IPS-18c (cell line): Measurements from ENCODE around the gene ZNF705A.
"Not testable (repeated sequence)": the region's sequence is repeated elsewhere in the genome, so short reads cannot be mapped to it uniquely, and the experiment has no call there.

ENCODE experiments used
- H3K4me3 ChIP-seq: 2 replicates; pipeline ENCODE4 v1.7.0; 2013; ENCODE audit warnings: low read depth, mild to moderate bottlenecking, low read length, moderate library complexity; ENCODE audit not compliant: insufficient read depth
- H3K9me3 ChIP-seq: one replicate; pipeline ENCODE4 v1.6.1; 2013; ENCODE audit warnings: mild to moderate bottlenecking, low read length, moderate library complexity; ENCODE audit not compliant: control insufficient read depth, insufficient read depth

The ZNF705A gene

DNA sequence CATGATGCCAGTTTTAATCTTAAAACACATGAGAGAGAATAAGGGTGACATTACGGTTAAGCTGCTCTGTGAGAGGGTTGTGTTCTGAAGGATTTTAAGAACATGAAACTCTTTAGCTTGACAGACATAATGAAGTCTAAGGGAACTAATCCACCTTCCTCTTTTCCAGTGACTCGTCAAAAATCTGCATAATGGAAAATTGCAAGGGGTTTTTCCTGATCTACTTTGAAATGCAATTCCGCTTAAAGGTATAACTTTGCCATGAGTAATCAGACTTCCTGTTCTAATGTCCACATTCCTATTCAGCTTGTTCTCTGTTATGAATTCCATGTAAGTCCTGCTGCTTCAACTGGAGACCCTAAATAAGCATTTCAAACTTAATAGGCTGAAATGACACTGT is at the start of gene ZNF705A:
TSS of gene ZNF705A (plus strand) at position 171 of the 400 bp plus-strand sequence. CDS start 15,611 bp downstream, outside the sequence.
- Histone ChIP-seq H3K4me3 (no peak within 1 kb of the TSS), H3K9me3 (no peaks in the 10 kb centered on the region)

- H3K9me3 ChIP-seq: no peaks in the 10 kb centered on the region
- H3K4me3 ChIP-seq: no peak overlapping the region
Observed at GRCh38 chr12:8108808-8109398, 47.9 kb upstream of the ZNF705A start.

DNA sequence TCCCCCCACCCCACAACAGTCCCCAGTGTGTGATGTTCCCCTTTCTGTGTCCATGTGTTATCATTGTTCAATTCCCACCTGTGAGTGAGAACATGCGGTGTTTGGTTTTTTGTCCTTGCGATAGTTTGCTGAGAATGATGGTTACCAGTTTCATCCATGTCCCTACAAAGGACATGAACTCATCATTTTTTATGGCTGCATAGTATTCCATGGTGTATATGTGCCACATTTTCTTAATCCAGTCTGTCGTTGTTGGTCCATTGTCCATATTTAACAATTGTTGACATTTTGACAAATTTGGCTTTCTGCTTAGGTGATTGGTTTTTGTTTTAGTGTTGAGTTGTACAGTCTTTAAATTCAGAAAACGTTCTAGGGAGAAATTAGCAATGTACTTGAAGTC is 43.7 kb upstream of the ZNF705A start:
- H3K9me3 ChIP-seq, H3K4me3 ChIP-seq: not testable (repeated sequence)

GRCh38 chr12:8120072-8120713 is 36.6 kb upstream of the ZNF705A start:
- no peak overlapping the region for H3K4me3 ChIP-seq
- no peaks in the 10 kb centered on the region for H3K9me3 ChIP-seq

- Histone ChIP-seq H3K4me3 (no peak within 1 kb of the TSS), H3K9me3 (no peaks in the 10 kb centered on the region)
Observed at GRCh38 chr12:8123124-8123912, 33.5 kb upstream of the ZNF705A start, which contains the start of gene CLEC4A. Gene CLEC4A (plus strand): TSS chr12:8123617. CDS start chr12:8123879, 262 bp downstream.

- H3K4me3 ChIP-seq: no peak overlapping the region
- H3K9me3 ChIP-seq: peaks cover 3% of the 10 kb centered on the region
Observed at GRCh38 chr12:8127138-8127537, 29.7 kb upstream of the ZNF705A start.

GRCh38 chr12:8133636-8134397 is 23.0 kb upstream of the ZNF705A start:
- not testable (repeated sequence) for H3K9me3 ChIP-seq, H3K4me3 ChIP-seq

DNA sequence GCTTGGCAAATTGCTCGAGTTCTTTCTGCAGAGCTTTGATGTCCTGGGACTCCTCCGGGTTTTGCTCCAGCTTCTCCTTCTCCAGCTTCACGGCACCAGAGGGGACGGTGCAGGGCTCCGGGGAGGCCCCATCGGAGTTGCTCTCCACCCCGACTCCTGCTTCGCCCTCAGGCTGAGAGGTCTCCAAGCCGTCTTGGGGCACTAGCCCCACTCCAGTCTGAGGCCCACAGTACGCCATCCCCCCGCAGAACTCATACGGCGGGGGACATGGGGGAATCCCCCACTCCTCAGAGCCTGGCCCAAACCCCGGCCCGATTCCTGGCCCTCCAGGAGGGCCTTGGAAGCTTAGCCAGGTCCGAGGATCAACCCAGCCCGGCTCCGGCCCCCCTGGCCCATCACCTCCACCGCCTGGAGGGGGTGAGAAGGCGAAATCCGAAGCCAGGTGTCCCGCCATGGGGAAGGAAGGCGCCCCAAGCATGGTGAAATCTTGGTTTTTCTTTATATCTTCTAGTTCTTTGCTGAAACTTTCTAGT is 22.4 kb upstream of the ZNF705A start:
- H3K4me3 ChIP-seq, H3K9me3 ChIP-seq: not testable (repeated sequence)

DNA sequence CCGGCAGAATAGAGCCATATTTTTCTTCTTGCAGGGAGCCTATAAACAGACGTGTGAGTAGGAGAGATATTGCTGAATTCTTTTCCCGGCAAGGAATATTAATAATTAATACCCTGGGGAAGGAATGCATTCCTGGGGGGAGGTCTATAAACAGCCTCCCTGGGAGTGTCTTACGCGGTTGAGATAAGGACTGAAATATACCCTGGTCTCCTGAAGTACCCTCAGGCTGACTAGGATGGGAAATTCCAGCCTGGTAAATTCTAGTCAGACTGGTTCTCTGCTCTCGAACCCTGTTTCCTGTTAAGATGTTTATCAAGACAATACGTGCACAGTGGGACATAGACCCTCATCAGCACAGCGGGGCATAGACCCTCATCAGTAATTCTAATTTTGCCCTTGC is 15.2 kb upstream of the ZNF705A start:
- H3K4me3 ChIP-seq, H3K9me3 ChIP-seq: not testable (repeated sequence)

- no peaks in the 10 kb centered on the region for H3K9me3 ChIP-seq
- no peak overlapping the region for H3K4me3 ChIP-seq
Observed at GRCh38 chr12:8143261-8143660, 13.6 kb upstream of the ZNF705A start.

DNA sequence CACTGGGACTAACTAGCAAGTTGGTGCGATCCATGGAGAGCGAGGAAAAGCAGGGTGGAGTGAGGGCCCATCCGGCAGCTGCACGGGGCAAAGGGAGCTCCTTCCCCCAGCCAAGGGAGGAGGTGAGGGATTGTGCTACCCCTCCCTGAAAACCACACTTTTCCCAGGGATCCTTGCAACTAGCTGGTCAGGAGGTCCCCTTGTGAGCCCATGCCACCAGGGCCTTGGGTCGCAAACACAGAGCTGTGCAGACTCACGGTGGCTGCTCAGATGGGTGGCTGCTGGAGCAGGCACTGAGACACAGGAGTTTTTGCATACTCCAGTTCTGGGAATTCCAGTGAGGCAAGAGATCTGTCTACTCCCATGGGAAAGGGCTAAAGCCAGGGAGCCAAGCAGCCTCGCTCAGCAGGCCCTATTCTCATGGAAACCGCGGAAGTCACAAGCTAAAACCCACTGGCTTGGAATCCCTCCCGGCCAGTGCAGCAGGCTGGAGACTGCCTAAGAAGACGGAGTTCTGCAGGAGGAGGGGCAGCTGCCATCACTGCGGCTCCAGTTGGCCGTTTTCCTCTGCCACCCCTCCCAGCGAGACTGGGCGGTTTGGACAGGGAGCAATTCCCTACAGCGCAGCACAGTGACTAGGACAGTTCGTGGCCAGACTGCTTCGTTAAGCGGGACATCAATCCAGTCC is 10.9 kb upstream of the ZNF705A start:
- Histone ChIP-seq H3K4me3 (no peak overlapping the region; the same call in 1 of the 2 replicates), H3K9me3 (no peaks in the 10 kb centered on the region)

GRCh38 chr12:8146442-8146771 is 10.4 kb upstream of the ZNF705A start:
- H3K4me3 ChIP-seq: no peak overlapping the region; the same call in 1 of the 2 replicates
- no peaks in the 10 kb centered on the region for H3K9me3 ChIP-seq

- Histone ChIP-seq H3K9me3 (no peaks in the 10 kb centered on the region), H3K4me3 (no peak overlapping the region)
Observed at GRCh38 chr12:8154526-8154925, 2.3 kb upstream of the ZNF705A start.

DNA sequence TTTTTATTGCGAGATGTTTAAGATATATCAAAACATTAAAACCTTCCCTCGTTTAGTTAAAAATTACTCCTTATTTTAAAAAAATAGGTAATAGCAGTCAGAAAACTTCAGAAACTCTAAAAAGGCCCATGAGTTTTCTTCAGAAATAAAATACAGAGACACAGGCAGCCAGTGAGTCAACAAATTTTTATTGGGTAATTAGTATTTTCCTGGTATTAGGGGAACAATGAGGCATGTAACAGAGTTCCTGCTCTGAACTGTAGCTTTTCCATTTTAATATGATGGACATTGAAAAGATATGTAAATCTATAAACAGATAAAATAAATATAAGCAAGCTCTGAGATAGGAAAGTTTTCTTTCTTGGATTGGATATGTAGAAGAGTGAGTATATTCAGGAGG is 399 bp upstream of the ZNF705A start:
- no peak overlapping the region for H3K4me3 ChIP-seq
- H3K9me3 ChIP-seq: no peaks in the 10 kb centered on the region

- H3K9me3 ChIP-seq: no peaks in the 10 kb centered on the region
- H3K4me3 ChIP-seq: no peak overlapping the region
Observed at GRCh38 chr12:8157484-8158198, 826 bp downstream of the ZNF705A start.

- H3K4me3 ChIP-seq: not testable (repeated sequence)
Observed at GRCh38 chr12:8172911-8173310, 16.1 kb downstream of the ZNF705A start.

More at GRCh38 chr12:8172911-8173310, 16.1 kb downstream of the ZNF705A start:
- H3K9me3 ChIP-seq: not testable (repeated sequence)
